Breast epithelium (tissue), 3 donors: Measurements from ENCODE around the gene NDUFS7.

ENCODE experiments used
- CTCF ChIP-seq, 3 donors: fragments of 450-650 bp; IDR thresholded peaks; one replicate each; pipeline ENCODE4 v1.5.1; 2016 to 2017; ENCODE audit warnings: antibody characterized with exemption in 3 of 3, mild to moderate bottlenecking in 3 of 3, moderate library complexity in 3 of 3
- POLR2A ChIP-seq: fragments of 450-650 bp; IDR thresholded peaks from one replicate; pipeline ENCODE4 v1.6.1; 2016; ENCODE audit warnings: antibody characterized with exemption, mild to moderate bottlenecking, moderate library complexity
- POLR2AphosphoS5 ChIP-seq, 3 donors: sonication (generic); formaldehyde crosslinking; IDR thresholded peaks; one replicate each; pipeline ENCODE4 v1.6.1; 2017; ENCODE audit warnings: antibody characterized with exemption in 3 of 3

- TF ChIP-seq CTCF (IDR thresholded peaks at IDR 0.05) (no peak), POLR2A (no peak), POLR2AphosphoS5 (IDR thresholded peaks at IDR 0.05) (no peak)
Measured at GRCh38 chr19:1373534-1374249, 10.0 kb upstream of the NDUFS7 start.
